ENCODE measurements around the gene ARMH4. TPM values are rescaled to one million over a fixed set of nuclear protein-coding genes. Genes with fewer than 3 reads are reported as not detected.

ARMH4 gene
- total RNA-seq, 1 experiment from 2014 or later, result not detected

DNA sequence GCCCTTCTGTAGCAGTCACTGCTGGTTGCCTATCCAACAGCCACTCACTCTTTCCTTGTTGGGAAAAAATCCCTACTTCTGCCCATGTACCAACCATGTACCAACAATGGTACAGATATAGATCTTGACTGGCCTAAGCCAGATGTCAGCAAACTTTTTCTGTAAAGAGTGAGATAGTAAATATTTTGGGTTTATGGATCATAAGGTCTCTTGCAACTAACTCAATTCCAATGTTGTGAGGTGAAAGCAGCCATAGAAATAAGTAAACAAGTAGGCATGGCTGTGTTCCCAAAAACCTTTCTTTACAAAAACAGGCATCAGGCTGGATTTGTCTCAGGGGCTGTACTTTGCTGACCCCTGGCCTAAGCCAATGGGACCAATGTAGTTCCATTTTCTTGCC, 73.5 kb downstream of the ARMH4 start:
- no TSS peak for BruUV-seq (replicated peaks)
- TF ChIP-seq, protein P1, sequence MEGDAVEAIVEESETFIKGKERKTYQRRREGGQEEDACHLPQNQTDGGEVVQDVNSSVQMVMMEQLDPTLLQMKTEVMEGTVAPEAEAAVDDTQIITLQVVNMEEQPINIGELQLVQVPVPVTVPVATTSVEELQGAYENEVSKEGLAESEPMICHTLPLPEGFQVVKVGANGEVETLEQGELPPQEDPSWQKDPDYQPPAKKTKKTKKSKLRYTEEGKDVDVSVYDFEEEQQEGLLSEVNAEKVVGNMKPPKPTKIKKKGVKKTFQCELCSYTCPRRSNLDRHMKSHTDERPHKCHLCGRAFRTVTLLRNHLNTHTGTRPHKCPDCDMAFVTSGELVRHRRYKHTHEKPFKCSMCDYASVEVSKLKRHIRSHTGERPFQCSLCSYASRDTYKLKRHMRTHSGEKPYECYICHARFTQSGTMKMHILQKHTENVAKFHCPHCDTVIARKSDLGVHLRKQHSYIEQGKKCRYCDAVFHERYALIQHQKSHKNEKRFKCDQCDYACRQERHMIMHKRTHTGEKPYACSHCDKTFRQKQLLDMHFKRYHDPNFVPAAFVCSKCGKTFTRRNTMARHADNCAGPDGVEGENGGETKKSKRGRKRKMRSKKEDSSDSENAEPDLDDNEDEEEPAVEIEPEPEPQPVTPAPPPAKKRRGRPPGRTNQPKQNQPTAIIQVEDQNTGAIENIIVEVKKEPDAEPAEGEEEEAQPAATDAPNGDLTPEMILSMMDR (IDR thresholded peaks at IDR 0.05; ENCODE audit: unreplicated experiment), result no peak
- H3K4me3 Mint-ChIP-seq (ENCODE audit: low read depth, unreplicated experiment), result no peak overlapping the region
- H3K36me3 Mint-ChIP-seq (ENCODE audit: insufficient read depth, unreplicated experiment), result no peaks in the 10 kb centered on the region
- DNase-seq, result no peak
- no peaks in the 10 kb centered on the region for H3K27me3 Mint-ChIP-seq (ENCODE audit: unreplicated experiment)
- no peak overlapping the region for H3K27ac Mint-ChIP-seq (ENCODE audit: unreplicated experiment)
- CTCF ChIA-PET, result no interaction called here
- H3K9me3 Mint-ChIP-seq (ENCODE audit: low read depth, unreplicated experiment), result no peaks in the 10 kb centered on the region
- intact Hi-C loops (cut with micrococcal nuclease; ENCODE audit: unreplicated experiment), result no loop called here
- peaks cover 20% of the 10 kb centered on the region for H3K4me1 Mint-ChIP-seq (ENCODE audit: low read depth, unreplicated experiment)

DNA sequence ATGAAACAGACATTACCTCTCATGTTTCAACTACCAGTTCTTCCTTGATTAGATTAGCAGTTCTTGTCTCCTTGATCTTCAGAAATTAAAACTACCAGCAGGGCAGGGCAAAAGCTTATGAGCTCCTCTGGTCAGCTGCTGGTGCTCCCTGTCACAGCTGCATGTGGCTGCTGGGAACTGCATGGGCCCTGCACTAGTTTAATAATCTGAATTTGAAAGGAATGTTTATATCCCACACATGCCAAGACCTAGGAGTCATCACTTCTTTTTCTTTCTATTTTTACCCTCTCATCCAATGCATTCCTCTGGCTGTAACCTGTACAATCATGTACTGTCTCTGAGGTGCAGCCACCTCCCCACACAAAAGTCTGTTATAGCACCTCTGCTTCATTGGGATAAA, 73.9 kb downstream of the ARMH4 start:
- TF ChIP-seq, protein P1 (IDR thresholded peaks at IDR 0.05; ENCODE audit: unreplicated experiment), result no peak
- Mint-ChIP-seq H3K27me3 (ENCODE audit: unreplicated experiment) (no peaks in the 10 kb centered on the region), H3K4me3 (ENCODE audit: low read depth, unreplicated experiment) (no peak overlapping the region), H3K27ac (ENCODE audit: unreplicated experiment) (no peak overlapping the region), H3K9me3 (ENCODE audit: low read depth, unreplicated experiment) (no peaks in the 10 kb centered on the region), H3K4me1 (ENCODE audit: low read depth, unreplicated experiment) (peaks cover 20% of the 10 kb centered on the region), H3K36me3 (ENCODE audit: insufficient read depth, unreplicated experiment) (no peaks in the 10 kb centered on the region)
- no peak for DNase-seq
- CTCF ChIA-PET, result no interaction called here
- no TSS peak for BruUV-seq (replicated peaks)
- intact Hi-C loops (cut with micrococcal nuclease; ENCODE audit: unreplicated experiment), result no loop called here

DNA sequence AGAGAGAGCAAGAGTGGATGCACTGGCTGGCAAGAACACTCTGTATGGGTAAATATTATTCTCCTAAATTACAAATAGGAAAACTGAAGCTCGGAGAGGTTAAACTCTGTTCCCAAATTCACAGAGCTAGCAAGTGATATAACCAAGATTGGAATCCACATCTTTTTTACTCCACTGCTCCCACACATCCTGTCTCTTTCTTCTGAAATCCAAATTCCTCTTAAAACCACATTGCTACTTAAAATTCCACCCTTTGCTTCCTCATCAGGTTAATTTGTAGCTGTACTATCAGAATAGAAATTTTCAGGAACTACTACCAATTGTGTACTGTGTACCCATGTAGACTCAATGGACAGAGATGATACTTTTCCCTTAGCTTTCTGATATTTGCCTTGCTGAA, 74.4 kb downstream of the ARMH4 start:
- BruUV-seq (replicated peaks), result no TSS peak
- no peak for DNase-seq
- Mint-ChIP-seq H3K27me3 (ENCODE audit: unreplicated experiment) (no peaks in the 10 kb centered on the region), H3K4me3 (ENCODE audit: low read depth, unreplicated experiment) (no peak overlapping the region), H3K4me1 (ENCODE audit: low read depth, unreplicated experiment) (peaks cover 16% of the 10 kb centered on the region), H3K27ac (ENCODE audit: unreplicated experiment) (no peak overlapping the region), H3K9me3 (ENCODE audit: low read depth, unreplicated experiment) (no peaks in the 10 kb centered on the region), H3K36me3 (ENCODE audit: insufficient read depth, unreplicated experiment) (no peaks in the 10 kb centered on the region)
- intact Hi-C loops (cut with micrococcal nuclease; ENCODE audit: unreplicated experiment), result no loop called here
- CTCF ChIA-PET, result no interaction called here
- TF ChIP-seq, protein P1 (IDR thresholded peaks at IDR 0.05; ENCODE audit: unreplicated experiment), result no peak

DNA sequence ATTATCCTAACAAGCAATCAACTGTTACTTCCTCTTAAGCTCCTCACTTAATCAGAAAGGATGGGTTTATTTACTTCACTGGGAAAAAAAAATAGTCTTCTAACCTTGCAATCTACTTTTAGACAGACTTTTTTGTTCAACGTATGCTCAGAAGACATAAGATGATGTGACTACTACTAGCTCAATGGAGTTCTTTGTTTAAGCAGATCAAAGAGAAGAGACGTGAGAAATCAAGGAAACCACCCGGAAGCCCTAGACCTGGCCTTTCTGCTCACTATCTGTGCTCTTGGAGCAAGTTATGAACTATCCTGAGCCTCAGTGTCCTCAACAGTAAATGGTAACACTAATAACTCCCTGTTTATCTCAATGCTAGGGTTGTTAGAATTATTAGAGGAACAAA, 78.5 kb downstream of the ARMH4 start:
- DNase-seq, result no peak
- no TSS peak for BruUV-seq (replicated peaks)
- TF ChIP-seq, protein P1 (IDR thresholded peaks at IDR 0.05; ENCODE audit: unreplicated experiment), result no peak
- Mint-ChIP-seq H3K4me1 (ENCODE audit: low read depth, unreplicated experiment) (peaks cover 9% of the 10 kb centered on the region), H3K27ac (ENCODE audit: unreplicated experiment) (no peak overlapping the region), H3K36me3 (ENCODE audit: insufficient read depth, unreplicated experiment) (no peaks in the 10 kb centered on the region), H3K27me3 (ENCODE audit: unreplicated experiment) (peaks cover 20% of the 10 kb centered on the region), H3K4me3 (ENCODE audit: low read depth, unreplicated experiment) (no peak overlapping the region), H3K9me3 (ENCODE audit: low read depth, unreplicated experiment) (no peaks in the 10 kb centered on the region)
- intact Hi-C loops (cut with micrococcal nuclease; ENCODE audit: unreplicated experiment), result loop anchor here (2.0 to 5.0 kb wide), 3 partner anchors 201 to 587 kb away; no protein-coding TSS in a partner anchor
- CTCF ChIA-PET, result no interaction called here
